TTC549 (cell line): ENCODE measurements around the gene CRIP2.

Source experiments
- FAIRE-seq: peaks from 2 replicates; lab custom pipeline; 2012; peaks lifted over from hg19 to GRCh38; lab: Jason Lieb, UNC

The CRIP2 gene

DNA sequence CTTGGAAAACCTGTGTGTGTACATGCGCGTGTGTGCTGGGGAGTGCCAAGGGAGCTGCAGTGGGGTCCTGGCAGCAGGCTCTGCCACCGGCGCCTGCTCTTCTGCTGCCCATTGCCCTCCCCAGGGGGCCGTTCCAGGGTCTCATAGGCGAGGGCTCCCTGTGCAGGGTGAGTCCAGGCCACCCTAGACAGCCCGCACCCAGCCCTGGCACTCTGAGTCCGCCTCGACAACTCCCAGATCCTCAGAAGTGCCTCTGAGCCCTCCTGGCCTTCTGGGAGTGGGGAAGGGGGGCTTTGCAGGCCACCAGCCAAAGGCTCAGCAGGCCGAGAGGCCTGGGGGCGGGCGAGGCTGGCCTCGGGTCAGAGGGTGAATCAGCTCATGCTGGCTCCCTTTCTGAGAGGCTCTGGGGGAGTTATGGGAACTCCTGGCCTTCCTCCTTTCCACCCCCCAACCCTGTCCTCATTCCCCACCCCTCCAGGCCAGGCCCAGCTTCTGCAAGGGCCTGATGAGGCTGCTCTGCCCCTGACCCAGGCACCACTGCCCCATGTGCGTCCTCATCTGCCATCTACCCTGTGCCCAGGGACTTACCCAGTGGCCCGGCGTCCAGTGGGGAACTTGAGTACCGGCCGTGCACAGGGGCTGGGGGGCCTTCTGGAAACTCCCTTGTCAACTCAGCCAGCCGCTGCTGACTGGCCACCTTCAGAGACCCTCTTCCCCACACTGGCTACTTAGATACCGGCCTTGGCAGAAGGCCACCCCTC lies 14.3 kb downstream of the CRIP2 start:
- FAIRE-seq = no peak

DNA sequence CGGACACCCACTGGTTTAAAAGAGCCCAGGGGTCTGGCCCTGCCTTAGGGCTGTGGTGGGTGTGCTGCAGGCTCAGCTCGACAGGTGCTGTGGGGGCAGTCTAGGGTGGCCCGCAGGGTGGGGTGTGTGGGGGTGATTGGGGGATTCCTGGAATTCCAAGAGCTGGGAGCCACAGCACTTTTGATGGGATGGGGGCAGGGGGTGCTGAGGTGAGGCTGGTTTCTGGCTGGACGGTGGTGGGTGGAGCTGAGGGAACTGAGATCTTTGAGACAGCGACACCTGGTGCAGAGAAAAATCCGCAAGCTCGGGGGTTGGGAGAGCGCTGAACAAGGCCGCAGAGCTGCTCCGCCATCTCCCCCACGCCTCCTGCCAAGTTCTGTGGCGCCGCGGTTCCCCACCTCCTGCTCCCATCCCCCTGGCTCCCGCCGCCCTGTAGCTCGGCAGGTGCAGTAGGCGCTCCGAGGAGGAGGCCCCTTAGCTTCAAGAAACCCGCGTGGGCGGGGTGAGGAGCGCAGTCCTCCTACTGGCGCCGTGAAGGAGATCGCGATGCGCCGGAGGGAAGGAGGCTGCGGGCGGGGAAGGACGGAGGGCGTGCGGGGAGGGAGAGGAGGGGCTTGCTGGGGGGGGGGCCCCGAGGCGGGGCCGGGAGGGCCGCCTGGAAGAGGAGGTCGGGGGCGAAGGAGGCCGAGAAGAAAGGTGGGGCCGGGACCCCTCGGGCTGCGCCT lies 15.1 kb downstream of the CRIP2 start:
- FAIRE-seq = no peak

DNA sequence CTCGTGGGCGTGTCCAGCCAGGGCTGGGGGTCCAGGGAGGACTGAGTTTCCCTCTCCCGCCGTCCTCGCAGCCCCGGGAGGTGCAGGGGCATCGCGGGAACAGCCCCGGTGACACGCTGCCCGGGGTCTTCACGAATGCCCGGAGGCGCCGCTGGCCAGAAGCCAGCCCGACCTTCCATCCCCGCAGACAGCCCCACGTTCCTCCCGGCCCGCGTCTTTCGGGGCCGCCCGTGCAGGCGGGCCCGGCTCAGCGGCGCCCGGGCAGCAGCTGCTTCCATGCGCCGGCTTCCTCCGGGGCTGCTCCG lies 15.6 kb downstream of the CRIP2 start:
- no peak for FAIRE-seq

DNA sequence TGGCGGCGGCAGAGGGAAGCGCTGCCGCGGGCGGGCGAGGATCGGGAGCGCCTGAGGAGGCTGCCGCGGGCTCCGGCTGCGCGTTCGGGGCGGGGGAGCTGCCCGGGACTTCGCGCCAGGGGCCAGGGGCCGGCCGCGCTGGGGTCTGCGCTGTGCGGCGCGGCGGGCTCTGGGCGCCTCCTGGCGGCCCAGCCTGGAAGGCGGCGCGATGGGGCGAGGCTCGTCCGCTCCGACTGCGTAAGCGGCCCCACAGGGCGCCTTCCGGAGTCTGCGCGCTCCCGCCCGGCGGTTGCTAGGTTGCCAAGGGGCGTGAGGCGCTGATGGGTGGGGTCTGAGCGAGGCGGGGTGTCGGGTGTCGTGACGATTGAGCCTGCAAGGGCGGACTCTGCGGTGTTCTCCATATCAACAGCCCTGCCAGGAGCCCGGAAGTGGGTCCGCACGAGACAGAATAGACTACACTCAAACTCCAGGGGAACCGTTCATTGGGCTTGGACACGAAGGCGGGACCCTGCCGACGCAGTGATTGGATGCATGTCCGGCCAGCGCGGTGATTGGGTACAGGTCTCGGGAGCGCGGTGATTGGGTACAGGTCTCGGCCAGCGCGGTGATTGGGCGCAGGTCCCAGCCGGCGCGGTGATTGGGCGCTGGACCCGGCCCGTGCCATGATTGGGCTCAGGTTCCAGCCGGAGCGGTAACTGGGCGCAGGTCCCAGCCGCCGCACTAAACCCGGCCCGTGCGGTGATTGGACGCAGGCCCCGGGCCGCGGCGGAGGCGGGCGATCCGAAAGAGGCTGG lies 16.1 kb downstream of the CRIP2 start, which contains the start of gene TEDC1:
Gene TEDC1, plus strand, starts transcription at position 675 of the 794 bp plus-strand sequence. CDS start 130 bp downstream, outside the sequence.
- FAIRE-seq = peak; percentile 98

DNA sequence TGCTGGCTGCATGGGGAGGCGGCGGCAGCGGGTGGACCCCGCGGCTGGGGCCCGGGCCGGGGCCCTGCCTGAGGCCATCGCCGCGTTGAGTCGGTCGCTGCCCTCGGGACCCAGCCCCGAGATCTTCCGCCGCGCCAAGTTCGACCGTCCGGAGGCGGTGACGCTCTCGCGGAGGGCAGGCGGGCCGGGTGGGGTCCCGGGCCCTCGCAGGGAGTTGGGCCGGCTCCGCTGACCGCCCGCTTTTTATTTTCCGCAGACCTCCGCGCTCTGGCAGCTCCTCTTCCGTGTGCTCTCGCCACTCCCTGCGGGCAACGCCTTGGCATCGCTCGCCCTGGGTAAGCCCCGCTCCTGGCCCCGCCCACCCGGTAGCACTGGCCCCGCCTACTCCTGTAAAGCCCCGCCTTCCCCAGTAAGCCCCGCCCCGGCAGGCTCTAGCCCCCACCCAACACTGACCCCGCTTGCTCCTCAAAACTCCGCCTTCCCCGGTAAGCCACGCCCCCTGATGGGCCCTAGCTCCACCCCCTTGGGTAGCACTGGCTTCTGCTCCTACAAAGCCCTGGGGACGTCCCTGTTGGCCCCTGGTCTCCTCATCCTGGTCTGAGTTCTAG lies 16.8 kb downstream of the CRIP2 start:
- FAIRE-seq = no peak

DNA sequence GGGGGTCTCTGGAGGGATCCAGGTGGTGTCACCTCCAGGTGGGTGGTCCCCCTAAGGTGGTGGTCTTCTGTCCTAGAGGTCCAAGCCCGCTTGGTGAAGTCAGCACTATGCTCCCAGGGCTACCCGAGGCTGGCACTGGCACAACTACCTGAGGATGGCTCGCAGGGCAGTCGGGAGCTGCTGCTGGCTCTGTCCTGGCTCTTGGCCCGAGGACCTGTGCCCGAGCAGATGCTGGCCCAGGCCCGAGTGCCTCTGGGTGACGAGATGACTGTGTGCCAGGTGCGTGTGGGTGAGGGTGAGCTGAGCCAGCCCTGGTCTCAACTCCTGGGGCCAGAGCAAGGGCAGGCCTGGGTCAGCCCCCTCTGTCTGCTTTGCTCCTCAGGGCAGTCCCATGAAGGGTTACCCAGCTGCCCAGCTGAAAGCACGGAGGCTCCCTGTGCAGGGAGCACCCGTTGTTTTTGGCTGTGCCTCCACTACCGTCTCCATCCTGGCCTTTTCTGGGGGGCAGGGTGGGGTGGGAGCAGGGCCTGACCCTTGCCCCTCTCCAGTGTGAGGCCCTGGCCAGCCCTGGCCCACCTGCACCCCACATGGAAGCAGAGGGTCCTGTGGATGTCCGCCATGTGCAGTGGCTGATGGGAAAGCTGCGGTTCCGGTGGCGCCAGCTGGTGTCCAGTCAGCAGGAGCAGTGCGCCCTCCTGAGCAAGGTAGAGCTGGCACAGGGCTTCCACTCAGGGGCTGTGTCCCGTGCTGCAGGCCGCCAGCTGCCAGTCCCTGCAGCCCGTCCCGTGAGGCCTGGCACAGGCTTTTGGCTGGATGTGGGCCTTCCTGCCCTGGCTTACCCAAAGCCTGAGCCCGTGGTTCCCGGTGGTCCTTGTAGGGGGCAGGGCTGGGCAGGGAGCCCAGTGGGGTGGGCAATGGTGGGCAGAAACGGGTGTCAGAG lies 17.7 kb downstream of the CRIP2 start:
- no peak for FAIRE-seq

DNA sequence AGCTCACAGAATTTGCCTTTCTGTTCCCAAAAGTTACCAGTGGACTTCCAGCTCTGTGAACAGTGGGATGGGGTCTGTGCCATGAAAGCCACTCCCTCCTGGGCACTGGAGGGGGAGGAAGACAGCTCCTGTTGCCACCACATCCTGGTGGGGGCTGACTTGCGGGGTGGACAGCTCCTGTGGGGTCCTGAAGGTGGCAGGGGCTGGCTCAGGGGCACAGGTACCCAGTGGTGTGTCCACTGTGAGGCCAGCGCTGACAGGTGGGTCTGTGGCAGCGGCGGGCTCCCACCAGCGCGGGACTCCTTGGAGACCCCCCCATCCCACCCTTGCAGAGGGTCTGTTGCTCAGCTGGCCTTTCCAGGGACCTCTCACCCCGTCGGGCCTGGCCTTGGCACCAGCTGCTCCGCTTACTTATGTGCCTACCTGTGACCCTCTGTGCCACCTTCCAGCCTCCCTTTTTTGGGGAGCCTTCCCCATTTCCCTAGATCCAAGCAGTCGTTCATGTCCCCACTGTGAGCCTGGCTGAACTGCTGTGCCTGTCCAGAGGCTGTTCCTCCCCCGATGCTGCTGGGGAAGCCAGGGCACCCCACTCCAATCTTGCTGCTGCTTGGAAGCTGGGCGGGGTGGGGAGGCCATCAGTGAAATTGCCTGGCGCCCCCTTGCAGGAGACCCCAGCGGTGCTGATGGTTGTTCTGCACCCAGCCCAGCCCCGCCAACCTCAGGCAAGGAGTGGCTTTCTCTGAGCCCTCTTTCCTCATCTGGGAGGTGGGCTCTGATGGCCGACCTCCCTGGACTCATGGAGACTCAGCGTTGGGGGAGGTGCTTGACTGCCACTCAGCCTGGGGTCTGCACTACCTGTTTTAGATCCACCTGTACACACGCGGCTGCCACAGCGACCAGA lies 18.6 kb downstream of the CRIP2 start:
- FAIRE-seq = no peak

DNA sequence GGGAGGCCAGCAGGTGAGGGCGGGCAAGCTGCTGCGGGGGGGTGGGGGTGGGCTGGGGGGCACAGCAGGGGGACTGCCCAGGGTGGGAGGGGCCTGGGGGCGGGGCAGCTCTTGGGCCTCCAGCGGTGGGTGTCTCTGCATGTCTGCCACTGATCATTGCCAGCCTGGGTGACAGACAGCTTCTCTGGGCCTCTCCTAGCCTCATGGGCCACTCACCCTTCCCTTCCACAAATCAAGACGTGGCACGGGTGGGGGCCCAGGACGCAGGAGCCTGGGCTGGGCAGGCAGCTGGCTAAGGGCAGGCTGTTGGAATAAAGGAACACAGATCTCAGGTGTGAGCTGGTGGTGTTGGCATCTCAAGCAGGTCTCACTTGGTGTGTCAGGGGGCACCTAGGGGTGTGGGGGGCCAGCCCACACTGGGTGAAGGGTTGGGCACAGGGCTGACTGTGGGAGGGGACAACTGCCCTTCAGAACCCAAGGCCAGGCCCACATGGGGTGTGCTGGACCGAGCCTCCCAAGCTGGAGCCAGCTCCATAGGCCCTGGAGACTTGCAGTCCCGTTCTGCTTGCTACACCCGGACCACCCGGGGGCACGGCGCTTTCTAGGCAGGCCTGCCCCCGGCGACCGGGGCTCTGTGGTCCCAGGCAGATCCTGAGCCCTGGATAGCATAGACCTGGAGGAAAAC lies 19.4 kb downstream of the CRIP2 start:
- FAIRE-seq = no peak

DNA sequence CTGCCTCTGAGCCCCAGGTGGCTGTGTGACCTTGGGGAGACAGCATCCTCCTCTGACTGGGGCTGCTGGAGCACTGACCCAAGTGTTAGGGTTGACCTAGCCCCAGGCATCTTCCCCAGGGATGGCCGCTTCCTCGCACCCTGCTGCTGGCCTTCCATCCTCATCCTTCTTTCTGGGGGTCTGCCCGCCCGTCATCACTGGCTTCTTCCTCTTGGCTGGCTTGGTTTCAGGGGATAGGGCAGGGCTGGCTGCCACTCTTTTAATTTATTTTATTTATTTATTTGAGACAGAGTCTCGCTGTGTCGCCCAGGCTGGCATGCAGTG lies 19.9 kb downstream of the CRIP2 start:
- no peak for FAIRE-seq

DNA sequence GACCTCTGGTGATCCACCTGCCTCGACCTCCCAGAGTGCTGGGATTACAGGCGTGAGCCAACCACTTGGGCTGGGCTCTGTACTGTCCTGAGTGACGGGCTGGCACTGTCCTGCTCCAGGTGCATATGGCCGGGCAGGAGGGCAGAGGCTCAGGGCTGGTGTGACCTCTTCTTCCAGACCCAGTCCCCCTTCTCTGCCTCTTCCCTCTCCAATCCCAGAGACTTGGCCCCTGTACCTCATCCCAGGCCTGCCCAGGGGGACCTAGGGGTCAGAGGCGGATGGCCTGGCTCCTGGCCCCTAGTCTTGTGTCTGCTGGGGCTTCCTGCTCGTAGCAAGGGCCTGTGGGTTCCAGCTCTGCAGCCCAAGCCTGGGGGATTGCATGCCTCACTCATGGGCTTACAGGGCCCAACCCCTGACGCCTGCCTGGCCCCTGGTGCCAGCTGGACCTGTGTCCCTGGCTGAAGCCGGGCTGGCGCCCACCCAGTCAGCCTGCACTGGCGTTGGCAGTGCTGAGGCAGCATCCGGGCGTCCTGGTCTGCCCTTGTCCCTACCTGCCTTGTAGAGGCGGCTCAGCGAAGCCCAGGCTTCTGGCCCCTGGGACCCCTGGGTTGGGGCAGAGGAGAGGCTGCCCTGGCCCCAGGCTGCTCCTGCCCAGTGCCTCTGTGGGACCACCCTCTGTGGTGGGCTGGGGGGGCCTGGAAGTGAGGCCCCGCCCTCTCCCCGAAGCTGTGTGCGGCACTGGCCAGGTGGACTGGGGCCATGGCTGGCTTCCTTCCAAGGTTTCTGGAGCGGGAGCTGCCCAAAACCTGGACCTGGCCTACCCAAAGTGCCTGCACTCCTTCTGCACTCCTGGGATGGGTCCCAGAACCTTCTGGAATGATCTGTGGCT lies 20.7 kb downstream of the CRIP2 start:
- no peak for FAIRE-seq

DNA sequence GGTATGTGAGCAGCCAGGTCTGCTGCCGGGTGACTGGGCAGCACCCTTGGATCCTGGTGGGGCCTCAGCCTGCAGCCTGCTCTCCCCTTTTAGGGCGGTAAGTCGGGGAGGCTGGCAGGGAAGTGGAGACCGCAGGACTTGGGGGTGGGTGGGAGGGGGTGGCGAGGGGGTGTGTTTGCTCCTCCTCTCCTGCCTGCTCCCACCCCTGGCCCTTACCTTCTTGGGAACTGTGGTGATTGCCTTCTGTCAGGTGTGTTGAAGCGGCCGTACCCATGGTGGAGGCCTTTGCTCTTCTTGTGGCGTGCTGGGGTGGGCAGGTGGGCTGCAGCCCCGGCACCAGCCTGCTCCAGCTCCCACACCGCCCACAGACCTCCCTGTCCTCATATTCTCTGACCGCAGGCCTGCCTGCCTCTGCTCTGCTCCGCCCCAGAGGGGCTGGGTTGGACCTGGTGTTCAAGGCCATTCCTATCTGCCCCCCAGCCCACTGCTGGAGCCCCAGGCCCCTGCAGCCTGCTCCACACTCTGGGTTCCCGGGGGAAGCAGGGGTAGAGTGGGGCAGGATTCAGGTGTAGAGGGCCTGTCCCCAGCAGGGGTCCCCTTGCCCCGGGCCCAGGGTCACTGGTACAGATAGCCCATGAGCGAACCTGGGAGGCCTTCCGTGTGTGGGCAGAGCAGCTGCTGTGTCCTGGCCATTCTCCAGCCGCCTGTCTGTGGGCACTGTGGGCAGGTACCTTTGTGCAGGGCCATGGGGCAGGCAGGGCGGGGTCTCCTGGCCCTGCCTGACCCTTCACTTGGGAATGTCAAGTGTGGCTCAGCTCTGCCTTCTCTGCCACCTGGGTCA lies 21.6 kb downstream of the CRIP2 start:
- no peak for FAIRE-seq

DNA sequence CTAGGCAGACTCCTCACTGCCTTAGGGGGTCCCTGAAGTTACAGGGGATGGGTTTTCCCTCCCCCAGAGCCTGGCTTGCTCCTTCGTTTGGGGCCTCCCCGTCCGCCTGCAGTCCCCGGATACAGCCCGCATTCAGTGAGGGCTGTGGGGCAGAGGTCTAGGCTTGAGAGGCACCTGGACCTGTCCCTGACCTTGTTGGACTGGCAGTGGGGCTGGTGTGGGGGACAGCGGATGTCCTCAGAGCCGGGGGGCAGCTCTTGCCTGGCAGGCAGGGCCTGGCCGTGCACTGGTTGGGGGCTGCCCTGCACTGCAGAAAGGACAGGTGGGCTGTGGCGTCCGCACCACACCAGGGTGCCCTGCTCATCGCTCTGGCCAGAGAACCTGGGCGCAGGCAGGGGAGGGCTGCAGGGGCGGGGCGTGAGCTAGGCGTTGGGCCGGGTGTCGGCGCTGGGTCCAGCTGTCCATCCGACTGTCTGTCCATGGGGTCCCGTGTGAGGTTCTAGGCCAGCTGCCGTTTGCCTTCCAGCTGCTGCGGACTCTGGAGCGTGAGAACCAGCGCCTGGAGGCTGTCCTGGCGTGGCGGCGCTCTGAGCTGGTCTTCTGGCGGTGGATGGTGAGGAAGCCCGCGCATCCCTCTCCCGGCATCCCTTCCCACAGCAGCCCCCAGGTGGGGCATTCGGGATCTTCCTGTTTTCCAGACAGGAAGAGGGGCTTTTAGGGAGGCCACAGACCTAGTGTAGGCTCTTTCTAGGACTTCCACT lies 22.4 kb downstream of the CRIP2 start:
- FAIRE-seq = no peak

DNA sequence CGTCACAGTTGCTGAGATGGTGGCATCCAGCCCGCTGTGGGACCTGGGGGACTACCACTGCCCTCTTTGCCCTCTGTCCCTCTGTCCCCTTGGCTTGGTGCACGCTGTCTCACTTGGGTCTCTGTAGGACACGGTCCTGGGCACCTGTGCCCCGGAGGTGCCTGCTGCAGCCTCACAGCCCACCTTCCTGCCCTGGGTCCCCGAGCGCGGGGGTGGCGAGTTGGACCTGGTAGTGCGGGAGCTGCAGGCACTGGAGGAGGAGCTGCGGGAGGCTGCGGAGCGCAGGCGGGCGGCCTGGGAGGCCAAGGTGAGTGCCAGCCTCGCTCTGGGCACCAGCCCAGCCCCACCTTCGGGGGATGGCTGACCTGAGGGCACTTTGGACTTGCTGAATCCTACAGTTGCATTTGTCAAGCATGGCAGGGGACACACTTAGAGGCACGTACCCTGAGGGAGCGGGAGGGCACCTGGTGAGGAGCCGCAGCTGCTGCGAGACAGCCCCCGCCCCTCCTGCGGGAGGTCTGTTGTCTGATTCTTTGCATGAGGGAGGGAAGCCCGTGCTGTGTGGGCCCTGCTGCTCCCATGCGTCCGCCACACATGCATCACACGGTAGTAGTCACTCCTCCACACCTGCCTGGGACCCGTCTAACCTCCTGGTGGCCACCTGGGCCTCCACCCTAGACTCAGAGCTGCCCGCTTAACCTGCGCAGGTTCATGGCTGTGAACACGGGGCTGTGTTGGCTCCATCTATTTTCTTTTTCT lies 23.2 kb downstream of the CRIP2 start:
- FAIRE-seq = no peak

DNA sequence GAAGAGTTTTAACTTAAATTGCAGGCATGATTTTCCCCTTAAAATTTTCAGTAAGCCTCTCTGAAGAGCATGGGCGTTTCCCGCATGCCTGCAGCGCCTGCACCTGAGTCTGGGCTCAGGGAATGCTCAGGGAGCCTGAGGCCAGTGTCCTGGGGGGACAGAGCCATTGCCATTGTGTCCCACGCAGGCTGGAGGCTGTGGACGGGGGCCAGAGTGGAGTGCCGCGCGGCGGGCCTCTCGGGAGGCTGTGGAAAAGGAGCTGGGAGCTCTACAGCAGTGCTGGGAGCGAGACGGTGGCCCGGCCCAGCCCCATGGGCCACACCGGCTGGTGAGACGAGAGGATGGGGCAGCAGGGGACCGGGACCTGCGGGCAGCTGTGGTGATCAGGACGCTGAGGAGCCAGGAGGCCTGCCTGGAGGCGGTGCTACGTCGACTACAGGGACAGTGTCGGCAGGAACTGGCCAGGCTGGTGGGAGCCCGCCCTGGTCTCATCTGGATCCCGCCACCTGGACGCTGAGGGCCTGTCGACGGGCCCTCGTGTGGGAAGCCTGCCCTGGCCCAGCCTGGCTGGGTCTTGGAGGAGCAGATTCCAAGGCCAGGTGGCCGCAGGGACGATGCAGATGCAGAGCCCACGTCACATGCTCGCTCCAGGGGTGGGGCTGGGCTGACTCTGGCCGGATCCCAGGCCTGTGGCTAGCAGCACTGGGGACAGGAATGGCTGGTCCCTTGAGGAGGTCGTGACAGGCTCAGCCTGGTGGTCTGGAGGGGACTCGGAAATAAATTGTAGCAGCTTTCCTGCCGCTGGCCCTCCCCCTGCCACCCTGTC lies 24.0 kb downstream of the CRIP2 start:
- FAIRE-seq = no peak

DNA sequence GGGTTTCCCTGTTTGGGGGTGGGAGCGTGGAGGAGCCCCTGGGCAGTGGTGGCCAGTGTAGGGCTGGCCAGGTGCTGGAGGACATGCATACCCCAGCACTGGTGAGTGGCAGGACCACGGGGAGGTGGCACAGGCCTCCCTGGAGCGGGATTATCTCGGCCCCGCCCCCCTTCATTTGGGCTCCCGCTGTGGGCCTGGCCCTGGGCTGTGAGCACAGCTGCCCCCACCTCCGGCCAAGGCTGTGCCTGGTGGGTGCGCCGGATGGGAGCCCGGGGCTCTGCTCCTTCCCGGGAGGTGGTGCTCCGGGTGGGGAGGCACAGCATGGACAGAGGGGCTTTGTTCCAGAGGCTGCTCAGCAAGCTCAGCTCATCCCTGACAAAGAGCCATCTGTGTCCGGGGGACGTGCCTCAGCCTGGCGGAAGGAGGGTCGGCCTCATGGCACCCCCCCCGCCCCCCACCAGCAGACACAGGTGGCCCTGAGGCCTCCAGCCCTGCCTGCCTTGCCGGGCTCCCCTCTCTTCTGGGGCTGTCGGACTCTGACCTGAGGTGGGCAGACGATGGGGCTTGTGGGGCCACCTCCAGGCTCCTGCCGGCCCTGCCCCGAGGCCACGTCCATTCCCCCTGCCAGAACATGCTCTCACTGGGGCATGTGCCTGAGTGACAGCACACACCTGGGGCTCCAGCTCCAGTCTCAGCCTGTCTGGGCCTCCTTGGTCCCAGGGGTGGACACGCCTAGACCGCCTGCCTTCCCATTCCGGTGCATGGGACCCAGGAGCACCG lies 24.8 kb downstream of the CRIP2 start:
- no peak for FAIRE-seq
